ENCODE measurements around the gene CSRP2. TPM values are rescaled to one million over a fixed set of nuclear protein-coding genes. Genes with fewer than 3 reads are reported as not detected.

Gene CSRP2
- total RNA-seq, 1 experiment from 2014 or later, result 157 TPM

DNA sequence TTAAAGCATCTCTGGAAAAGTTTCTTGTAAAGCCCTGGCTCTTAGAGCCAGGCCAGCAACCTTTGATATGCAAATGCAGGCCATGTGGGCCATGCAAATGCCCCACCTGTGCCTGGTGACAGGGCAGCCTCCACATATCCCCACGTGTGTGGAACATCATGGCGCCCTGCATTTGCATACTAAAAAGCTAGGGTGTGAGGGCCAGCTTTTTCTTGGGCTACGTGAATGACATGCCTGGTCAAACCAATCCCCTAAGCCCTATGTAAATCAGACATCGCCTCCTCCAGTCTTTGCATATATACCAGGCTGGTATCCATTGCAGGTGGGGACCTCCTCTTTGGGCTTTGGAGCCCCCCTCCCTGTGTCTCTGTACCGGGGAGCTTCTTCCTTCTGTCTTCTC is 6.4 kb downstream of the CSRP2 start:
- ChIA-PET POLR2A (no interaction called here), CTCF (interaction anchor here (1.3 to 5.0 kb wide), 4 partner anchors 49 to 224 kb away, joined by 3 to 35 read pairs (median 4); no protein-coding TSS in a partner anchor)
- peak; percentile 77 for DNase-seq (ENCODE audit: low spot score)
- peak overlapping the region; percentile 89 for H3K27ac Mint-ChIP-seq
- no peaks in the 10 kb centered on the region for H3K27me3 Mint-ChIP-seq (ENCODE audit: low read depth)
- H3K4me3 Mint-ChIP-seq, result peak overlapping the region; percentile 20; the same call in 1 of the 2 replicates
- no peak for TF ChIP-seq SP1 (CRISPR knock-in tag; conservative IDR thresholded peaks at IDR 0.05)
- TF ChIP-seq, protein P1, sequence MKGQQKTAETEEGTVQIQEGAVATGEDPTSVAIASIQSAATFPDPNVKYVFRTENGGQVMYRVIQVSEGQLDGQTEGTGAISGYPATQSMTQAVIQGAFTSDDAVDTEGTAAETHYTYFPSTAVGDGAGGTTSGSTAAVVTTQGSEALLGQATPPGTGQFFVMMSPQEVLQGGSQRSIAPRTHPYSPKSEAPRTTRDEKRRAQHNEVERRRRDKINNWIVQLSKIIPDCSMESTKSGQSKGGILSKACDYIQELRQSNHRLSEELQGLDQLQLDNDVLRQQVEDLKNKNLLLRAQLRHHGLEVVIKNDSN (CRISPR knock-in tag; IDR thresholded peaks at IDR 0.05), result peak; percentile 75
- TF ChIP-seq, protein P2, sequence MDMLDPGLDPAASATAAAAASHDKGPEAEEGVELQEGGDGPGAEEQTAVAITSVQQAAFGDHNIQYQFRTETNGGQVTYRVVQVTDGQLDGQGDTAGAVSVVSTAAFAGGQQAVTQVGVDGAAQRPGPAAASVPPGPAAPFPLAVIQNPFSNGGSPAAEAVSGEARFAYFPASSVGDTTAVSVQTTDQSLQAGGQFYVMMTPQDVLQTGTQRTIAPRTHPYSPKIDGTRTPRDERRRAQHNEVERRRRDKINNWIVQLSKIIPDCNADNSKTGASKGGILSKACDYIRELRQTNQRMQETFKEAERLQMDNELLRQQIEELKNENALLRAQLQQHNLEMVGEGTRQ (CRISPR knock-in tag; IDR thresholded peaks at IDR 0.05), result peak; percentile 71
- TF ChIP-seq, protein P3, sequence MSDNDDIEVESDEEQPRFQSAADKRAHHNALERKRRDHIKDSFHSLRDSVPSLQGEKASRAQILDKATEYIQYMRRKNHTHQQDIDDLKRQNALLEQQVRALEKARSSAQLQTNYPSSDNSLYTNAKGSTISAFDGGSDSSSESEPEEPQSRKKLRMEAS (CRISPR knock-in tag; IDR thresholded peaks at IDR 0.05), result peak; percentile 79
- 0 out of 2 replicates have a peak, but pooled peaks have one; percentile 39 for TF ChIP-seq FOXK1 (CRISPR knock-in tag; IDR thresholded peaks at IDR 0.05)
- TF ChIP-seq, protein P4, sequence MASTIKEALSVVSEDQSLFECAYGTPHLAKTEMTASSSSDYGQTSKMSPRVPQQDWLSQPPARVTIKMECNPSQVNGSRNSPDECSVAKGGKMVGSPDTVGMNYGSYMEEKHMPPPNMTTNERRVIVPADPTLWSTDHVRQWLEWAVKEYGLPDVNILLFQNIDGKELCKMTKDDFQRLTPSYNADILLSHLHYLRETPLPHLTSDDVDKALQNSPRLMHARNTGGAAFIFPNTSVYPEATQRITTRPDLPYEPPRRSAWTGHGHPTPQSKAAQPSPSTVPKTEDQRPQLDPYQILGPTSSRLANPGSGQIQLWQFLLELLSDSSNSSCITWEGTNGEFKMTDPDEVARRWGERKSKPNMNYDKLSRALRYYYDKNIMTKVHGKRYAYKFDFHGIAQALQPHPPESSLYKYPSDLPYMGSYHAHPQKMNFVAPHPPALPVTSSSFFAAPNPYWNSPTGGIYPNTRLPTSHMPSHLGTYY (CRISPR knock-in tag; IDR thresholded peaks at IDR 0.05), result no peak
- TF ChIP-seq, protein P5, sequence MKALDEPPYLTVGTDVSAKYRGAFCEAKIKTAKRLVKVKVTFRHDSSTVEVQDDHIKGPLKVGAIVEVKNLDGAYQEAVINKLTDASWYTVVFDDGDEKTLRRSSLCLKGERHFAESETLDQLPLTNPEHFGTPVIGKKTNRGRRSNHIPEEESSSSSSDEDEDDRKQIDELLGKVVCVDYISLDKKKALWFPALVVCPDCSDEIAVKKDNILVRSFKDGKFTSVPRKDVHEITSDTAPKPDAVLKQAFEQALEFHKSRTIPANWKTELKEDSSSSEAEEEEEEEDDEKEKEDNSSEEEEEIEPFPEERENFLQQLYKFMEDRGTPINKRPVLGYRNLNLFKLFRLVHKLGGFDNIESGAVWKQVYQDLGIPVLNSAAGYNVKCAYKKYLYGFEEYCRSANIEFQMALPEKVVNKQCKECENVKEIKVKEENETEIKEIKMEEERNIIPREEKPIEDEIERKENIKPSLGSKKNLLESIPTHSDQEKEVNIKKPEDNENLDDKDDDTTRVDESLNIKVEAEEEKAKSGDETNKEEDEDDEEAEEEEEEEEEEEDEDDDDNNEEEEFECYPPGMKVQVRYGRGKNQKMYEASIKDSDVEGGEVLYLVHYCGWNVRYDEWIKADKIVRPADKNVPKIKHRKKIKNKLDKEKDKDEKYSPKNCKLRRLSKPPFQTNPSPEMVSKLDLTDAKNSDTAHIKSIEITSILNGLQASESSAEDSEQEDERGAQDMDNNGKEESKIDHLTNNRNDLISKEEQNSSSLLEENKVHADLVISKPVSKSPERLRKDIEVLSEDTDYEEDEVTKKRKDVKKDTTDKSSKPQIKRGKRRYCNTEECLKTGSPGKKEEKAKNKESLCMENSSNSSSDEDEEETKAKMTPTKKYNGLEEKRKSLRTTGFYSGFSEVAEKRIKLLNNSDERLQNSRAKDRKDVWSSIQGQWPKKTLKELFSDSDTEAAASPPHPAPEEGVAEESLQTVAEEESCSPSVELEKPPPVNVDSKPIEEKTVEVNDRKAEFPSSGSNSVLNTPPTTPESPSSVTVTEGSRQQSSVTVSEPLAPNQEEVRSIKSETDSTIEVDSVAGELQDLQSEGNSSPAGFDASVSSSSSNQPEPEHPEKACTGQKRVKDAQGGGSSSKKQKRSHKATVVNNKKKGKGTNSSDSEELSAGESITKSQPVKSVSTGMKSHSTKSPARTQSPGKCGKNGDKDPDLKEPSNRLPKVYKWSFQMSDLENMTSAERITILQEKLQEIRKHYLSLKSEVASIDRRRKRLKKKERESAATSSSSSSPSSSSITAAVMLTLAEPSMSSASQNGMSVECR (CRISPR knock-in tag; IDR thresholded peaks at IDR 0.05; ENCODE audit: borderline replicate concordance), result no peak
- no peak for TF ChIP-seq ZNF423 (CRISPR knock-in tag; IDR thresholded peaks at IDR 0.05)
- TF ChIP-seq, protein P6, sequence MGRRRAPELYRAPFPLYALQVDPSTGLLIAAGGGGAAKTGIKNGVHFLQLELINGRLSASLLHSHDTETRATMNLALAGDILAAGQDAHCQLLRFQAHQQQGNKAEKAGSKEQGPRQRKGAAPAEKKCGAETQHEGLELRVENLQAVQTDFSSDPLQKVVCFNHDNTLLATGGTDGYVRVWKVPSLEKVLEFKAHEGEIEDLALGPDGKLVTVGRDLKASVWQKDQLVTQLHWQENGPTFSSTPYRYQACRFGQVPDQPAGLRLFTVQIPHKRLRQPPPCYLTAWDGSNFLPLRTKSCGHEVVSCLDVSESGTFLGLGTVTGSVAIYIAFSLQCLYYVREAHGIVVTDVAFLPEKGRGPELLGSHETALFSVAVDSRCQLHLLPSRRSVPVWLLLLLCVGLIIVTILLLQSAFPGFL (CRISPR knock-in tag; IDR thresholded peaks at IDR 0.05; ENCODE audit: borderline replicate concordance), result no peak
- TF ChIP-seq GRHL2 (CRISPR knock-in tag; IDR thresholded peaks at IDR 0.05; ENCODE audit: insufficient replicate concordance, severe bottlenecking), result no peak
- TF ChIP-seq ZNF263 (CRISPR knock-in tag; IDR thresholded peaks at IDR 0.05; ENCODE audit: low read depth), result no peak
- H3K9me3 Mint-ChIP-seq, result no peaks in the 10 kb centered on the region
- no peaks in the 10 kb centered on the region; the same call in 1 of the 2 replicates for H3K36me3 Mint-ChIP-seq
- peaks cover 69% of the 10 kb centered on the region for H3K4me1 Mint-ChIP-seq
- peak; percentile 83 for ATAC-seq

DNA sequence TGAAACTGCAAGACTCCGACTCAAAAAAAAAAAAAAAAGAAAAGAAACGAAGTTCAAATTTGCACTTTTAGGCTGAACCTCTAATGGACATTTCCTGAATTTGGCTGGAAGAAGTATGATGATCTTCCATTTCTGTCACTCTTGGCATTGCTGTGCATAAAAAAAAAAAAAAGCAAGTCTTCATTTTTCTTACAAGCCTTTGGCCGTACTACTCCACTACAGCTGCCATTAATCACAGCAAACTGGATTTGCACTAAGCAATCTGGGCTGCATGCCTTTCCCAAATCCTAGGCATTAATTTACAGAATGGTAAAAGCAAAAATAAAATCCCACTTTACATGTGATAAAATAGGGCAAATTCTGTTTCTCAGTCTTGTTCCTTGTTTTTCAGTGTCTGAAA is 7.1 kb downstream of the CSRP2 start:
- TF ChIP-seq, protein P2 (CRISPR knock-in tag; IDR thresholded peaks at IDR 0.05), result no peak
- TF ChIP-seq, protein P4 (CRISPR knock-in tag; IDR thresholded peaks at IDR 0.05), result no peak
- peak overlapping the region; percentile 89 for H3K27ac Mint-ChIP-seq
- H3K4me3 Mint-ChIP-seq, result peak overlapping the region; percentile 20; the same call in 1 of the 2 replicates
- H3K4me1 Mint-ChIP-seq, result peaks cover 66% of the 10 kb centered on the region
- ChIA-PET CTCF (interaction anchor here (1.3 to 5.0 kb wide), 2 partner anchors 139 to 224 kb away, joined by 3 to 35 read pairs; no protein-coding TSS in a partner anchor), POLR2A (interaction anchor here (0.7 kb wide), 1 partner anchor 21 kb away, joined by 4 read pairs; no protein-coding TSS in a partner anchor)
- DNase-seq (ENCODE audit: low spot score) (no peak), ATAC-seq (no peak)
- H3K27me3 Mint-ChIP-seq (ENCODE audit: low read depth), result no peaks in the 10 kb centered on the region
- no peaks in the 10 kb centered on the region for H3K9me3 Mint-ChIP-seq
- no peaks in the 10 kb centered on the region; the same call in 1 of the 2 replicates for H3K36me3 Mint-ChIP-seq

Data from WTC11 (cell line).